Suppressor macrophage treated with lipopolysaccharide for 1 hour (primary cell): ENCODE measurements around the gene SUPT20H.
A peak's percentile ranks its signal among the peaks of the same experiment; 100 is the strongest.
"Not testable (repeated sequence)": the region's sequence is repeated elsewhere in the genome, so short reads cannot be mapped to it uniquely, and the experiment has no call there.

Source experiments
- DNase-seq, 3 donors: peaks; one replicate each; pipeline ENCODE4 v3.0.0-alpha.2; 2020 to 2022

Gene SUPT20H

DNA sequence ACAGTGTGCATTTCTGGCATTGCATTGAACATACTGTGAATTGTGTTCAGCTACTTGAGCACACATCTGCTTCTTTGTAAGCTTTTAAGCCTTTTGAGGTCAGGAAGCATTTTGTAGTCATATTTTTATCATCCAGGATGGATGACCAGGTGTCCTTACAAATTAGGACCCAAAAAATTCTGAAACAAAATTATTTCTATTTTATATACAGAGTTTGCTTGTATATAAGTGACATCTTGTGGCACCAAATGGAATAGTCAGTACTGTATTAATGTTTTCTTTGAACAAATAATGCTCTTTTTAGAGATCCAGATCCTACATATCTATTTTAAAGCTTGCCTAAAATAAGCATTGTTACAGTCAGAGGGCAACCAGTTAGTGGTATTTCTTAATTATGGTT lies 9.5 kb upstream of the SUPT20H start:
- DNase-seq: no peak

DNA sequence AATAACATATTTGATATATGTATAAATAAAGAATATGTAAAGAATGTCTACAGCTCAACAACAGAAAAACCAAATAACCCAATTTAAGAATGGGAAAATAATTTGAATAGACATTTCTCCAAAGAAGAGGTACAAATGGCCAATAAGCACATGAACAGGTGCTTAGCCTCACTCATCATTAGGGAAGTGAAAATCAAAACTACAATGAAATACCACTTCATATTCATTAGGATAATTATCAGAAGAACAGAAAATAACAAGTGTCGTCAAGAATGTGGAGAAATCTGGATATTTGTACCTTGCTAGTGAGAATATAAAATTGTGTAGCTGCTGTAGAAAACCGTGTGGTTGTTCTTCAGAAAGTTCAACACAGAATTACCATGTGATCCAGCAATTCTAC lies 8.4 kb upstream of the SUPT20H start:
- no peak for DNase-seq

GRCh38 chr13:37065890-37066526 lies 6.5 kb upstream of the SUPT20H start:
- DNase-seq: no peak

- DNase-seq: no peak
Observed at GRCh38 chr13:37059848-37060192, 332 bp upstream of the SUPT20H start.

GRCh38 chr13:37056228-37056627 lies 3.3 kb downstream of the SUPT20H start:
- not testable (repeated sequence) for DNase-seq

- DNase-seq: not testable (repeated sequence)
Observed at GRCh38 chr13:37053111-37053510, 6.4 kb downstream of the SUPT20H start.

GRCh38 chr13:37049810-37050209 lies 9.7 kb downstream of the SUPT20H start:
- no peak for DNase-seq

- no peak for DNase-seq
Observed at GRCh38 chr13:37047846-37048245, 11.6 kb downstream of the SUPT20H start.

DNA sequence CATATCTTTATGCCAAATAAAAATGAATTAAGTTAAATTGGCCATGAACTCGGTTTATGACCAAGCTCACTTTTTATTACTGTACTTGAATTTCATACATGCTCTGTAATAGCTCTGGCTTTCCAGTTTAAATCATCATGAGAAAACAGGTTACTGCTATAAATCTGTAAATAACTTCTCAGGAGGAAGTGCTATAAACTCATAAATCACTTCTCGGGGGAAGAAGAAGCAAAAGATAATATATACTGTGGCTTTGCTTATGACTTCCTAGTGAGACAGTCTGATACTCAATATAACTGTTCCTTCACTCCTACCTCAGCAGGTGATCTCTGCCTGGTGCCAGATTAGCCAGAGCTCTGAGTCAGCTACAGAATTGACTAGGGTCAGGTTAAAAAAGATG lies 12.5 kb downstream of the SUPT20H start:
- DNase-seq: no peak

GRCh38 chr13:37046062-37046461 lies 13.4 kb downstream of the SUPT20H start:
- no peak for DNase-seq

GRCh38 chr13:37040789-37041188 lies 18.7 kb downstream of the SUPT20H start:
- DNase-seq: no peak

DNA sequence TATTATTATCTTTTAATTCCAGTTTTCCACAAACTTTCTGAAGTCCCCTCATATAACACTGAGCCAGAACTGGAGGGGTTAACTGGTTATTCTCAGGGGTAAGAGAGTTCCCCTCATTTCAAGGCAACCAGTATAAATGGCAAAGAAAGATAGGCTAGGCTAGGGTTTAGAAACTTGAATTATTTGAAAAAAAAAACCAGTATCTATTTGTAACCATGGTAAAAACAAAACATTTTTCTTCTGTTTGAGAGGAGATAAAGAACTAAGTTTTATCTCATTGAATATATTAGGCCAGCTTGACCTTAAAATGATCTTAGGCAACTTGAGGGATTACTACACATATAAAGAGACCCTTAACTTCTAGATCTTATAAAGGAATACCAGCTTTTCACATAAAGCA lies 19.6 kb downstream of the SUPT20H start:
- DNase-seq: no peak

DNA sequence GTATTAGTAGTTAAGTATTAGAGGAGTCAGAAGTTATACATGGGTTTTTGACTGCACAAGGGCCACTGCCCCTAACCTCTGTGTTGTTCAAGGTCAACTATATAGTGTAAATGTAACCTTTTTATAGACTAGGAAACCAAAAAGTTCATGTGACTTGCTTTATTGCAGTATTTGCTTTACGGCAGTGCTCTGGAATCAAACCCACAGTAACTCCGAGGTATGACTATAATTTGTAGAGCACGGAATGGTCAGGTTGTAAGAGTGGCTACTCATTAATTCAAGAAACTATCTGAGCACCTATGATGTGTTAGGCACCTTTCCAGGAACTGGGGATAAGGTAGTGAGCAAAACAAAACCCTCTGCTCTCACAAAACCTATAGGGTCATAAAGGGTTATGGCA lies 22.2 kb downstream of the SUPT20H start:
- DNase-seq: no peak

DNA sequence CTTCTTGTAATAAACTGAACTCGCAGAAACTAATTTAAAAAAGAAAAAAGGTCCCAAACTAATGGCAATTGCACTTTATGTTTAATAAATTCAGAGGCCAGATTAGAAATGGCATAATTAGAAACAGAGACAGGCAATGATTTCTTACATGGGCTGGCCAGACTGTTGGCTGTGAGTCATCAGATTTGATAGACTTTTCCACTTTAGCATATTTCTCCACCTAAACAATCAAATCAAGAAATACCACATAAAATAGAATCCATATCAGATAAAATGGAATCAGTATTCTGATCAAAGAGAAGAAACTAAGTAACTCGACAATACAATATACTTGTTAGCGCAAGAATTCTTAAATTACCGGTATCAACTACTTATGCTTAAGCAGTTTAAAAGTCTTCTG lies 29.9 kb downstream of the SUPT20H start:
- DNase-seq: no peak

GRCh38 chr13:37027639-37028038 lies 31.8 kb downstream of the SUPT20H start:
- no peak for DNase-seq

DNA sequence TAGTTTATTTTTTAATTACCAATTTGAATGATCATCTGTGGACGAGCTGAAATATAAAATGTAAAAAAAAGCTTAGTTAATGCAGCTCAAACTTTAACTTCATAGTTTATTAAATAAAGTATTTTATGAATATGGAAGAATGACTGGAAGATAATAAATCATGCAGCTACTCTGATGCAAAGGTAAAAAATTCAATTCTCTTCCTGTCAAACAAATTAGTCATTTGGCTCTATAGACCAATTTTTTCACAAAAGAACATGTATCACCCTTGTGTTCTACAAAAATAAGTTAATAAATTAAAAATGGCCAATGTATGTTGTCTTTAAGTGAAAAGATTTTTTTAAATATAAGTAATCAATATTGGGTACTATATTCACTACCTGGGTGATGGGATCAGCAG lies 32.7 kb downstream of the SUPT20H start:
- no peak for DNase-seq

DNA sequence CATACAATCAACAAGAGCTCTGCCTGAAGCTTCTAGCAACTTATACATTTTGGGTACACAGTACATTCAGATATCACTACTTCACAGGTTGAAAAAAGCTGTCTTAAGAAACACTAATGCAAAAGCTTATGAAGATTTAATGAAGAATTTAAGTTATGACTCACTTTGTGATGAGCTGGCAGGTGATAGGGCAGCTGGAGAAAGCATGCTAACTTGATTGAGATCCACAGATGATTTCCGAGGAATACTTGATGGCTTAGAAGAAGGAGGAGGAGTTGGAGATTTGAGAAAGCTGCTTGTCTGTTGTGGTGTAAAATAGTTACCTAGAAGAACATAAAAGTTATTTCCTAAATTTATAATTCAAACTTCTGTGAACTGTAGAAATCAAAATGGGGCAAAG lies 35.6 kb downstream of the SUPT20H start:
- DNase-seq: no peak

GRCh38 chr13:37014609-37015008 lies 44.9 kb downstream of the SUPT20H start:
- DNase-seq: no peak

DNA sequence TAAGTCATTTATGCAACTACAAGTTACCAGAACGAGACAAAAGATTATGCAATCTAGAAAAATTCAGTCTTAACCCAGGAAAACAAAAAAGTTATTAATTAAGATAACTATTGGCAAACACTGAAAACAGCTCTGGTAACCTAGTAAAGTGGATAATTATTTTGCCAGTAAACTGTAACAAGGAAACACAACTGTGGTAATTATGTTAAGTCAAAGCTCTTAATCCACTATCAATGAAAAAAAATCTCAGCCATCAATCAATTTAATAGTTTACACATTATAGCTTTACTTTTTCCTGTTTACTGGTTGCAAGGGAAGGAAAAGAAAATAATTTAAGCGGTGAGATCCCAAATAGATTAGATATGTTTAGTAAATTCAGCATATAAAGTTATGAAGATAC lies 47.7 kb downstream of the SUPT20H start:
- no peak for DNase-seq

- no peak for DNase-seq
Observed at GRCh38 chr13:37011002-37011401, 48.5 kb downstream of the SUPT20H start.

DNA sequence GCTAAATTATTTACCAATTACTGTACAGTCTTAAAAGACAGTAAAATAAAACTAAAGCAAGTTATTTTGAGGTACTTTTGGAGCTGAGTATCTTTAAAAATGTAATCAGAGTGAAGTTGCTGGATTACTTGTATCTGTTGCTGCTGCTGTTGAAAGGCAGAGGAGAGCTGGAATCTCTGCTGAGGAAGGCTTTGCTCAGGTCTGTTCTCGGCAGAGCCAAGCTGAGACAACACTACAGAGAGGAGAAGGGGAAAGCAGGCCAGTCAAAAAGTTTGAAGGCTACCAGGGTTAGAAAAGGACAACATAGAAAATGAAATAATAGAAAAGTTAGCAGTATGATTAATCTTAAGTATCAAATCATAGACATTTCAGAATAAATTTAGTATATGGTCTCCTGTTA lies 49.1 kb downstream of the SUPT20H start:
- DNase-seq: no peak

DNA sequence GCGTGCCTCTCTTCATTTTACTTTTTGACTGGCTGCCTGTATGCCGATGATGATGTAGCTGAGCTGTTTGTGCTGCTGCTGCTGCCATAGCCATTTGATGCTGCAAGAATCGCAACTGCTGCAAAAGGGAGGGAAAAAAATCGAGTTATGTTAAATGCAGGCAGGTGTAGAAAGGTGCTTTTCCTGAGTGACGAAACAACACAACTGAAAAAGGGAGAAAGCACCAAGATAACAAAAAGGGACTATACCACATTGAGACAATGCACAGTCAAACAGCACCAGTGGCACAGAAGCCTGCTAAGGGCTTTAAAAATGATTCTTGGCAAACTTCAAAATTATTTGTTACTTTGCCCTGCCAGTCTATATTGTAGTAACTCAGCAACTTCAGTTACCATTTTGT lies 49.8 kb downstream of the SUPT20H start:
- no peak for DNase-seq

- no peak for DNase-seq
Observed at GRCh38 chr13:37001921-37002250, 57.6 kb downstream of the SUPT20H start.

DNA sequence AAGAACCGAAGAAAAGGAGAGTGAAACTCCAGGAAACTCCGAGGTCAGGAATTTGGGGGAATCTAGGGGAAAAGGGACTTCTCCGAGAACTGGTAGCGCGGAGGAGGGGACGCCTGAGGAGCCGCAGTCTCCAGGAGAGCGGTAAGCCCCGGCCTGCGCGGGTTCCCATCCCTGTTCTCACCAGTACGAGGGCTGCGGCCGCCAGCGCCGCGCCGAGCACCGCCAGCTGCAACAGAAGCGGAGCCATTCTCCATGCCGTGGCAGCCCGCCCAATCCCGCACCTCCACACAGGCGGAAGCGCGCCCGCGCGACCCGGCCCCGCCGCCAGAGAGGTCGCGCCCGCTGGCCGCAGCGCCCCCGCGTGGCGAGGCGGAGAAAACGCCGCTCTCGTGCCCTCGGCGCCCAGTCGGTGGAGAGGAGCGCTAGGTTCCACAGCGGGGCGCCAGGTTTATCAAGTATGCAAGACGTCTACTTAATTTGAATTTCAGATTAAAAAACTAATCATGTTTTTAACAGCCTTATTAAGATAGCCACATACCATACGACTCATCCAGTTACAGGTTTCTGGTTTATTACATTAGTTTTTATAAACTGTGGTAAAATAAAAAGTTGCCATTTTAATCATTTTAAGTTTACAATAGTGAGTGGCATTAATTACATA lies 60.3 kb downstream of the SUPT20H start, which contains the start of gene ALG5:
TSS of gene ALG5 (minus strand) at position 287 of the 661 bp plus-strand sequence. CDS start at position 247, 40 bp downstream.
- peak; percentile 94 to 96 (median 96) for DNase-seq

- peak in 1 of 3 donors; percentile 36 for DNase-seq
Observed at GRCh38 chr13:36998624-36999041, 60.9 kb downstream of the SUPT20H start.
